GM12801 (cell line): ENCODE results near the gene SYCP2.

Experiments
- TF ChIP-seq, protein P1 (sequence below): IDR thresholded peaks from one replicate; pipeline ENCODE4 v1.5.1; 2011; ENCODE audit warnings: control low read depth; ENCODE audit not compliant: insufficient read length; ENCODE audit errors: extremely low read depth

SYCP2 gene

GRCh38 chr20:59895908-59896307 is 37.5 kb downstream of the SYCP2 start:
- TF ChIP-seq, protein P1, sequence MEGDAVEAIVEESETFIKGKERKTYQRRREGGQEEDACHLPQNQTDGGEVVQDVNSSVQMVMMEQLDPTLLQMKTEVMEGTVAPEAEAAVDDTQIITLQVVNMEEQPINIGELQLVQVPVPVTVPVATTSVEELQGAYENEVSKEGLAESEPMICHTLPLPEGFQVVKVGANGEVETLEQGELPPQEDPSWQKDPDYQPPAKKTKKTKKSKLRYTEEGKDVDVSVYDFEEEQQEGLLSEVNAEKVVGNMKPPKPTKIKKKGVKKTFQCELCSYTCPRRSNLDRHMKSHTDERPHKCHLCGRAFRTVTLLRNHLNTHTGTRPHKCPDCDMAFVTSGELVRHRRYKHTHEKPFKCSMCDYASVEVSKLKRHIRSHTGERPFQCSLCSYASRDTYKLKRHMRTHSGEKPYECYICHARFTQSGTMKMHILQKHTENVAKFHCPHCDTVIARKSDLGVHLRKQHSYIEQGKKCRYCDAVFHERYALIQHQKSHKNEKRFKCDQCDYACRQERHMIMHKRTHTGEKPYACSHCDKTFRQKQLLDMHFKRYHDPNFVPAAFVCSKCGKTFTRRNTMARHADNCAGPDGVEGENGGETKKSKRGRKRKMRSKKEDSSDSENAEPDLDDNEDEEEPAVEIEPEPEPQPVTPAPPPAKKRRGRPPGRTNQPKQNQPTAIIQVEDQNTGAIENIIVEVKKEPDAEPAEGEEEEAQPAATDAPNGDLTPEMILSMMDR, result no peak

DNA sequence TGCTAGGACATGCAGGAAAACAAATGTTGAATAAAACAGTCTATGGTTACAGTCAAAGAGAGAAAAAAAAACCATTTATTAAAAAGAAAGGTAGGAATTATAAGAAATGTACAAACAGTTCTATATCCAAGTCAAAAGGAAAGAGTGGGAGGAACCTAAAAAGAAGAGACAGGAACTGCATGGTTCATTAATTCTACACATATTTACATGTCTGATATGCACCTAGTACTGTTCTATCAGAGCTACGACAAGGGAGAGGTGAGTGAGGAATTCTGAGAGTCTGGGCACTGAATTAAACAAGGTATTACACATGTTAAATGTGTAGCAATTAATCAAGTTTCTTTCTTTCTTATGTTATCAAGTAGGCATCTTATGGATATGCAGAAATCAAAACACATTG is 41.9 kb downstream of the SYCP2 start:
- TF ChIP-seq, protein P1, result no peak

DNA sequence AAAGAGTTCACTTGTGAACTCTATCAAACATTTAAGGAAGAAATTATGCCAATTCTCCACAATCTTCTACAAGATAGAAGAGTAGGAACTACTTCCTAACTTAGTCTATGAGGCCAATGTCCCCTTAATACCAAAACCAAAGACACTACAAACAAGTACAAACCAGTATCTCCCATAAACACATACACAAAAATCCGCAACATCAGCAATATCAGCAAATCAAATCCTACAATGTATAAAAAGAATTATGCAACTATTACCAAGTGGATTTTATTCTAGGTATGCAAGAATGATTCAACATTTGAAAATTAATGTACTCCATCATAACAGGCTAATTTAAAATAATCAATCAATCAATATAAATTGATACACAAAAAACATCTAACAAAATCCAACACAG is 45.4 kb downstream of the SYCP2 start:
- TF ChIP-seq, protein P1, result no peak

DNA sequence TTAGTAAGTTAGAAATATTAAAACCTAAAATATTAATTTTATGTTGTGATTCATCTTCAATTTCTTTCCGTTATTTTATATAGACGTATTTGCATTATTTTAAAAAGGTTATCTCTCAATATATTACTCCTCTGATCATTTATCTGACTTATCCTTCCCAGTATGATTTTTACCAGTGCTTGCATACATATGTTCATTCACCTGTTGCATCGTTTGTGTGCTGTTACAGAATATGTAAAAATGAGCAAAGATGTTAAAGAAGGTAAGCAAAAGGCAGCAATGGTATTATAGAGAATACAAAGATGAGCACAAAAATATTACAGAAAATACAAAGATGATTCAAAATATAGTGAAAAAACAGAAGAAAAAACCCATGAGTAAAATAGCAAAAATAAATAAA is 48.9 kb downstream of the SYCP2 start:
- TF ChIP-seq, protein P1, result no peak

- TF ChIP-seq, protein P1, result no peak
Observed at GRCh38 chr20:59880198-59880597, 53.2 kb downstream of the SYCP2 start.

DNA sequence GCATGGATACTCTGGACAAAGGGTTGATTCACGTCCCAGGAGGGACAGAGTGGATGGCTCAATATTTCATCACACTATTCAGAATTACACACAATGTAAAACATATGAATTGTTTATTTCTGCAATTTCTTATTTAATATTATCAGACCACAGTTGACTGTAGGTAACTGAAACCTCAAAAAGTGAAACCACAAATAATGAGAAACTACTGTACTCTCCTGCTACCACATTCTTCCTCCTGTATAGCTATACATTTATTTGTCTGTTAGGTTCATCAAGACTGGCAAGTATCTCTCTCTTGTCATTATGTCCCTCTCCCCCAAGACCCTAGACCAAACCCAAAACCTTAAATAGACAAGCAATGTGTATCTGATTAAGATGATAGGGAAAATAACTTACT is 60.0 kb downstream of the SYCP2 start:
- TF ChIP-seq, protein P1, result no peak

DNA sequence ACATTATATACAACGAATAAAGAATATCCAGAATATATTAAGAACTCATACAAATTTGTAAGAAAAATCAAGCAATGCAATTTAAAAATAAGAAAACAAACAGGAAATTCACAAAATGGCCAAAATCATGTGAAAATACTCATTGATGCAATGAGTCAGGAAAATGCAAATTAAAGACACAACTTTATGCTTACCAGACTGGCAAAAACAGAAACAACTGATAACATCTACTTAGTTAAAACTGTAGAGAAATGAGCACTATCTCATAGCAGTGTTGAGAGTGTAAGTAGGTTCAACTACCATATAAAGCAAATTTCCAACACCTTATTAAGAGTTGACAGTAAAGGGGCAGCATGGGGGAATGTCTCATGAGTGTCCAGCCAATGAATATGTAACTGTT is 62.3 kb downstream of the SYCP2 start:
- TF ChIP-seq, protein P1, result no peak

DNA sequence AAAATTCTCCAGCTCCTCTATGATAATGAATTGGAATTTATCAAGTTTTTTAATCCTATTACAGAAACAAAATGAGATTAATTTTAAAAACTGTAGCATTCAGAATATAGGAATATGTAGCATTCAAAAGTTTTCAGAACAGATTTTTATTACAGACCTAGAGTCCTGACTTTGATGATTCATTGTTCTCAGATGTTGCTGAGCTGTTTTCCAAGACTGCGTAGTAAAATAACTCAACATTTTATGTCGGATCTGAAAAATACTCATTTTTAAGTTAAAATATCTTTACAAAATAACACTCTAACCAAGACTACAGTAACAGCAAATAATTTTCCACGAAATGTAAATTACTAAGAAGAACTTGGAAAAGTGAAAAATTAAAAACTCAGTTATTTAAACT is 67.1 kb downstream of the SYCP2 start:
- TF ChIP-seq, protein P1, result no peak
